ENCODE results near the gene C10orf95. TPM values are rescaled to one million over a fixed set of nuclear protein-coding genes. Genes with fewer than 3 reads are reported as not detected.

Gene C10orf95
- total RNA-seq, 1 donor from 2014 or later, result 0.20 TPM

GRCh38 chr10:102416695-102417094 lies 34.6 kb downstream of the C10orf95 start:
- H3K4me3 ChIP-seq (ENCODE audit: insufficient read depth, low read depth, low read length), result no peak overlapping the region
- no peaks in the 10 kb centered on the region for H4K20me1 ChIP-seq (ENCODE audit: insufficient read depth, low read length)
- H3K27ac ChIP-seq (ENCODE audit: low read depth, low read length), result no peak overlapping the region
- H3K9ac ChIP-seq (ENCODE audit: low read length), result no peak overlapping the region
- no peaks in the 10 kb centered on the region for H3K9me3 Mint-ChIP-seq (ENCODE audit: unreplicated experiment)
- H3K27me3 Mint-ChIP-seq (ENCODE audit: low read depth, unreplicated experiment), result peaks cover 31% of the 10 kb centered on the region
- no peak overlapping the region for H3K27ac Mint-ChIP-seq (ENCODE audit: unreplicated experiment)
- no peaks in the 10 kb centered on the region for H3K9me3 ChIP-seq (ENCODE audit: insufficient read depth, low read depth, low read length)
- peaks cover 5% of the 10 kb centered on the region for H3K4me1 Mint-ChIP-seq (ENCODE audit: low read depth, unreplicated experiment)
- H3K4me2 ChIP-seq (ENCODE audit: low read length), result no peak overlapping the region
- peaks cover 13% of the 10 kb centered on the region for H3K27me3 ChIP-seq (ENCODE audit: insufficient read depth, low read length)
- H3K36me3 ChIP-seq (ENCODE audit: insufficient read depth, low read length), result no peaks in the 10 kb centered on the region
- peaks cover 2% of the 10 kb centered on the region for H3K36me3 Mint-ChIP-seq (ENCODE audit: low read depth, unreplicated experiment)
- FAIRE-seq (no peak), DNase-seq (ENCODE audit: low read depth) (no peak)
- peak overlapping the region; percentile 1 for H3K4me3 Mint-ChIP-seq (ENCODE audit: unreplicated experiment)
- H2AFZ ChIP-seq (ENCODE audit: low read depth, low read length), result no peak overlapping the region
- peaks cover 11% of the 10 kb centered on the region for H3K4me1 ChIP-seq (ENCODE audit: insufficient read depth, low read length)
- TF ChIP-seq CTCF (IDR thresholded peaks at IDR 0.05; ENCODE audit: insufficient read depth, low read depth, low read length) (no peak), EZH2 (IDR thresholded peaks at IDR 0.05; ENCODE audit: insufficient read depth, low read length) (no peak)
- peaks cover 5% of the 10 kb centered on the region for H3K79me2 ChIP-seq (ENCODE audit: insufficient read depth, low read length)

GRCh38 chr10:102416283-102416682 lies 35.1 kb downstream of the C10orf95 start:
- Histone ChIP-seq H3K36me3 (ENCODE audit: insufficient read depth, low read length) (no peaks in the 10 kb centered on the region), H3K79me2 (ENCODE audit: insufficient read depth, low read length) (peaks cover under 1% of the 10 kb centered on the region), H3K9me3 (ENCODE audit: insufficient read depth, low read depth, low read length) (no peaks in the 10 kb centered on the region), H3K27ac (ENCODE audit: low read depth, low read length) (no peak overlapping the region), H2AFZ (ENCODE audit: low read depth, low read length) (no peak overlapping the region), H3K27me3 (ENCODE audit: insufficient read depth, low read length) (peaks cover 17% of the 10 kb centered on the region), H3K9ac (ENCODE audit: low read length) (no peak overlapping the region), H3K4me3 (ENCODE audit: insufficient read depth, low read depth, low read length) (no peak overlapping the region), H3K4me2 (ENCODE audit: low read length) (no peak overlapping the region), H3K4me1 (ENCODE audit: insufficient read depth, low read length) (peaks cover 10% of the 10 kb centered on the region), H4K20me1 (ENCODE audit: insufficient read depth, low read length) (no peaks in the 10 kb centered on the region)
- peaks cover 34% of the 10 kb centered on the region for H3K27me3 Mint-ChIP-seq (ENCODE audit: low read depth, unreplicated experiment)
- no peak for DNase-seq (ENCODE audit: low read depth)
- H3K27ac Mint-ChIP-seq (ENCODE audit: unreplicated experiment), result no peak overlapping the region
- H3K9me3 Mint-ChIP-seq (ENCODE audit: unreplicated experiment), result no peaks in the 10 kb centered on the region
- H3K4me3 Mint-ChIP-seq (ENCODE audit: unreplicated experiment), result no peak overlapping the region
- peaks cover 5% of the 10 kb centered on the region for H3K4me1 Mint-ChIP-seq (ENCODE audit: low read depth, unreplicated experiment)
- no peak for FAIRE-seq
- no peak for TF ChIP-seq EZH2 (IDR thresholded peaks at IDR 0.05; ENCODE audit: insufficient read depth, low read length)
- no peak for TF ChIP-seq CTCF (IDR thresholded peaks at IDR 0.05; ENCODE audit: insufficient read depth, low read depth, low read length)
- H3K36me3 Mint-ChIP-seq (ENCODE audit: low read depth, unreplicated experiment), result peaks cover 2% of the 10 kb centered on the region

GRCh38 chr10:102414749-102415148 lies 36.6 kb downstream of the C10orf95 start:
- Mint-ChIP-seq H3K36me3 (ENCODE audit: low read depth, unreplicated experiment) (peaks cover 2% of the 10 kb centered on the region), H3K27me3 (ENCODE audit: low read depth, unreplicated experiment) (peaks cover 38% of the 10 kb centered on the region), H3K9me3 (ENCODE audit: unreplicated experiment) (no peaks in the 10 kb centered on the region), H3K4me1 (ENCODE audit: low read depth, unreplicated experiment) (peaks cover 9% of the 10 kb centered on the region), H3K27ac (ENCODE audit: unreplicated experiment) (no peak overlapping the region), H3K4me3 (ENCODE audit: unreplicated experiment) (no peak overlapping the region)
- H3K27ac ChIP-seq (ENCODE audit: low read depth, low read length), result no peak overlapping the region
- no peak overlapping the region for H3K9ac ChIP-seq (ENCODE audit: low read length)
- peaks cover 2% of the 10 kb centered on the region for H3K4me1 ChIP-seq (ENCODE audit: insufficient read depth, low read length)
- DNase-seq (ENCODE audit: low read depth), result no peak
- FAIRE-seq, result no peak
- H3K4me3 ChIP-seq (ENCODE audit: insufficient read depth, low read depth, low read length), result no peak overlapping the region
- H3K36me3 ChIP-seq (ENCODE audit: insufficient read depth, low read length), result no peaks in the 10 kb centered on the region
- TF ChIP-seq EZH2 (IDR thresholded peaks at IDR 0.05; ENCODE audit: insufficient read depth, low read length) (no peak), CTCF (IDR thresholded peaks at IDR 0.05; ENCODE audit: insufficient read depth, low read depth, low read length) (no peak)
- no peak overlapping the region for H2AFZ ChIP-seq (ENCODE audit: low read depth, low read length)
- no peaks in the 10 kb centered on the region for H3K9me3 ChIP-seq (ENCODE audit: insufficient read depth, low read depth, low read length)
- H3K4me2 ChIP-seq (ENCODE audit: low read length), result no peak overlapping the region
- no peaks in the 10 kb centered on the region for H3K79me2 ChIP-seq (ENCODE audit: insufficient read depth, low read length)
- no peaks in the 10 kb centered on the region for H4K20me1 ChIP-seq (ENCODE audit: insufficient read depth, low read length)
- peaks cover 24% of the 10 kb centered on the region for H3K27me3 ChIP-seq (ENCODE audit: insufficient read depth, low read length)
